Keratinocyte (primary cell): ENCODE results near the gene SMAD3. TPM values are rescaled to one million over a fixed set of nuclear protein-coding genes. Genes with fewer than 3 reads are reported as not detected.

ENCODE experiments used
- DNase-seq: peaks from one replicate; pipeline ENCODE4 v3.0.0-alpha.2; 2011; ENCODE audit warnings: low read depth, missing footprints, low spot score
- FAIRE-seq: peaks from 2 replicates; lab custom pipeline; 2011; peaks lifted over from hg19 to GRCh38; lab: Jason Lieb, UNC
- H2AFZ ChIP-seq: 2 replicates; pipeline ENCODE4 v1.6.0; 2012; ENCODE audit warnings: low read length, control low read depth, inconsistent platforms; ENCODE audit not compliant: control insufficient read depth
- H3K27ac ChIP-seq: 2 replicates; pipeline ENCODE4 v1.5.1; 2011; ENCODE audit warnings: low read length; ENCODE audit not compliant: control insufficient read depth, insufficient read depth
- H3K27me3 ChIP-seq: 3 replicates; pipeline ENCODE4 v1.6.0; 2011; ENCODE audit warnings: low read length; ENCODE audit not compliant: control insufficient read depth, insufficient read depth; ENCODE audit errors: extremely low read depth
- H3K36me3 ChIP-seq, 2 experiments: 2 replicates in 1 of 2; 3 replicates in 1 of 2; pipeline ENCODE4 v1.5.1; 2011; ENCODE audit warnings: low read length in 2 of 2, mild to moderate bottlenecking in 1 of 2; ENCODE audit not compliant: control insufficient read depth in 2 of 2, insufficient read depth in 2 of 2; ENCODE audit errors: extremely low read depth in 1 of 2
- H3K4me1 ChIP-seq: 3 replicates; pipeline ENCODE4 v1.5.1; 2011; ENCODE audit warnings: low read length; ENCODE audit not compliant: control insufficient read depth, insufficient read depth; ENCODE audit errors: extremely low read depth
- H3K4me2 ChIP-seq: 3 replicates; pipeline ENCODE4 v1.6.0; 2011; ENCODE audit warnings: low read depth, low read length; ENCODE audit not compliant: control insufficient read depth, insufficient read depth; ENCODE audit errors: extremely low read depth
- H3K4me3 ChIP-seq, 3 experiments: fragments of 200-600 bp in 1 of 3; sonication (generic) in 1 of 3; 2 replicates in 2 of 3; 3 replicates in 1 of 3; pipeline ENCODE4 v1.5.1; 2011 to 2016; ENCODE audit warnings: low read length in 3 of 3, mild to moderate bottlenecking in 3 of 3, control low read depth in 2 of 3, inconsistent platforms in 1 of 3, low read depth in 1 of 3, mixed read lengths in 1 of 3, mixed run types in 1 of 3, moderate library complexity in 1 of 3; ENCODE audit not compliant: control insufficient read depth in 2 of 3, insufficient read depth in 2 of 3; ENCODE audit errors: extremely low read depth in 1 of 3
- H3K79me2 ChIP-seq: 2 replicates; pipeline ENCODE4 v1.6.0; 2012; ENCODE audit warnings: low read length; ENCODE audit not compliant: control insufficient read depth, insufficient read depth
- H3K9ac ChIP-seq: 3 replicates; pipeline ENCODE4 v1.6.0; 2011; ENCODE audit warnings: low read length; ENCODE audit not compliant: control insufficient read depth, insufficient read depth; ENCODE audit errors: extremely low read depth
- H3K9me1 ChIP-seq: 3 replicates; pipeline ENCODE4 v1.6.0; 2011; ENCODE audit warnings: low read length; ENCODE audit not compliant: control insufficient read depth, insufficient read depth; ENCODE audit errors: extremely low read depth
- H3K9me3 ChIP-seq: 2 replicates; pipeline ENCODE4 v1.5.1; 2012; ENCODE audit warnings: low read depth, low read length; ENCODE audit not compliant: control insufficient read depth
- H4K20me1 ChIP-seq: 3 replicates; pipeline ENCODE4 v1.6.0; 2011; ENCODE audit warnings: low read length; ENCODE audit not compliant: control insufficient read depth, insufficient read depth; ENCODE audit errors: extremely low read depth
- CTCF ChIP-seq, 3 experiments: IDR thresholded peaks in 1 of 3; conservative IDR thresholded peaks in 1 of 3; optimal IDR thresholded peaks in 1 of 3; 2 replicates in 2 of 3; 3 replicates in 1 of 3; pipeline versions ENCODE3 to v1.5.1; 2011; ENCODE audit warnings: low read length in 3 of 3, mild to moderate bottlenecking in 3 of 3, moderate library complexity in 2 of 3, control low read depth in 1 of 3, inconsistent platforms in 1 of 3; ENCODE audit not compliant: insufficient read depth in 2 of 3; ENCODE audit errors: extremely low read depth in 1 of 3
- EZH2 ChIP-seq: IDR thresholded peaks from one replicate; pipeline ENCODE4 v1.6.1; 2012; ENCODE audit warnings: inconsistent platforms, mild to moderate bottlenecking, low read length, moderate library complexity
- dilution Hi-C: fragments of 300-500 bp; cut with MboI; formaldehyde crosslinking; loops from one replicate; pipeline ENCODE4 v1.7.0; 2020; ENCODE audit warnings: low sequenced_read_pairs; ENCODE audit not compliant: extremely low pct_ligation_motif_present
- polyA plus RNA-seq, 5 experiments: library from polyadenylated mRNA; depleted of rRNA in 3 of 5; stranded (reverse) in 3 of 5; stranded (forward) in 1 of 5; unstranded in 1 of 5; fragments of >200 nt; gene quantifications; 1 replicate in 1 of 5; 2 replicates in 3 of 5; 3 replicates in 1 of 5; pipeline versions ENCODE4 v1.2.1 to v1.2.3, GENCODE V29; 2011 to 2012; ENCODE audit warnings: missing spikeins in 2 of 5, low read depth in 1 of 5, low replicate concordance in 1 of 5

SMAD3 gene
- polyA plus RNA-seq, 1 donor (not counting 4 experiments of a cell fraction or from before 2014, with no cell fraction given): 33.7 TPM

DNA sequence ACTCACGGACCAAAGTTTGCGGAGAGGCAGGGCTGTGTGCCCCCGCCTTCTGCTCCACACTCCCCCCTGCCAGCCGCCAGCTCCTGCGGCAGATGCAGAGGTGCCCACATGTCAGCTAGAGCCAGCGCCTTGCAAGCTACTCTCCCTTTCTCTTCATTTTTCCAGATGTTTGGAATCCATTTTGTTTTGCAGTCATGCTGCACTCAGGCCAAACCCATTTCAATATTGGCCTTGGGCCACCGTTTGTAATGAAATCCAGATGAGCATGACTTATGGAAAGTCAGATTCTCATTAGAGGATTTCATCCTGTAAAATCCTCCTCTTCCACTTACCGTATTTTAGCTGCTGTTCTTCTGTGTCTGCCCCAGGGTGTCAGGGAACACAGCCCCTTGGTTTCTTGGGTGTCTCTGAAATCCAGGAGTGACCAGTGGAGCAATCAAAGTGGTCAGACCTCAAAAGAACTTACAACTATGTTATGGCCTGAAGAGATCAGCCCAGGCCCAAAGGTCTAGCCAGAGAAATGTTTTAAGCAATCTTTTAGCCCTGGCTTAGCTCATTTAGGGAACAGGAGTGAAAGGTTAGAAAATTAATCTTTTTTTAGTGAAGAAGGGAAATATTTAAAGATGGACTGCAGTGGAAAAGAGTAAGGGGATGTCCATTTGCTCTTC, 123.3 kb downstream of the SMAD3 start:
- Histone ChIP-seq H3K9me1 (no peaks in the 10 kb centered on the region), H3K4me2 (no peak overlapping the region), H3K4me3 (no peak overlapping the region), H3K9ac (no peak overlapping the region), H3K4me1 (peaks cover 11% of the 10 kb centered on the region), H3K27ac (no peak overlapping the region), H3K9me3 (no peaks in the 10 kb centered on the region), H3K36me3 (peaks cover 48 to 76% of the 10 kb centered on the region in 2 experiments), H3K79me2 (no peaks in the 10 kb centered on the region), H2AFZ (no peak overlapping the region), H3K27me3 (no peaks in the 10 kb centered on the region), H4K20me1 (no peaks in the 10 kb centered on the region)
- TF ChIP-seq EZH2 (no peak), CTCF (optimal IDR thresholded peaks at IDR 0.05 in 1 of 3, IDR thresholded peaks at IDR 0.05 in 1 of 3, conservative IDR thresholded peaks at IDR 0.05 in 1 of 3; ENCODE audit: extremely low read depth in 1 of 3, insufficient read depth in 2 of 3, low read length in 3 of 3) (no peak)
- no peak for DNase-seq
- dilution Hi-C loops: no loop called here
- peak; percentile 34 for FAIRE-seq

DNA sequence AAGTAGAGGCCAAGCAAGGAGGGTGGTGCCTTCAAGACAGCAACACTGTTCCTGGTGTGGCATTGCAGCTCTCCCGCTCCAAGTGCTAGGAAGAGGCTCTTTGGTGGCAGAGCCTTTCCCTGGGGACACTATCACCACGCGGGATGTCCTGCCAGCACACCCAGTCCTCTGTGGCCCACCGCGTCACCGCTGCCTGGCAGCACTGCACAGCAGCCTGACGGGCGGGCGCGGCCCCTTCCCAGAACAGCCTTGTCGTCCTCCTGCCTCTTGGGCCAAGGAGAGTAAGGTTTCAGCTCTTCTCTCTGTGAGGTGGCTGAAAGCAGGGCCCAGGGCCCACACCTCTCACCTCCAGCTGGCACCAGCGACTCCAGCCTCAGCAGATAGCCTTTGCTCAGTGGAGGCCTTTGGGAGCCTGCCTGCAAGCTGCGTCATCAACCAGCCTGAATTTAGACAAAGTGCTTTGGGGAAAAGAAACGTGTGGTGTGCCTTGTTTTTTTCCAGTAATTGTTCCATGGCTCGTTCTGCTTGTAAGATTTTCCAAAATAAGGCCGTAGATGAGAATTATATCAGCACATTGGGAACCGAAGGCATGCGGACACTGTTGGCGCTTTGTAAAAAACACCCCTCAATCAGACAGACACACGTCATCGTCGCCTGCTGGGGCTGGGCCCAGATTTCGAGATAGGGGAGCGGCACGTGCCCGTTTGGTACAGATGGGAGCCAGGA, 124.1 kb downstream of the SMAD3 start:
- peaks cover 52 to 73% of the 10 kb centered on the region in 2 experiments for H3K36me3 ChIP-seq
- no peak for TF ChIP-seq CTCF (optimal IDR thresholded peaks at IDR 0.05 in 1 of 3, IDR thresholded peaks at IDR 0.05 in 1 of 3, conservative IDR thresholded peaks at IDR 0.05 in 1 of 3; ENCODE audit: extremely low read depth in 1 of 3, insufficient read depth in 2 of 3, low read length in 3 of 3)
- TF ChIP-seq EZH2: no peak
- H3K4me3 ChIP-seq: no peak overlapping the region
- no peak overlapping the region for H3K4me2 ChIP-seq
- H4K20me1 ChIP-seq: no peaks in the 10 kb centered on the region
- peaks cover 11% of the 10 kb centered on the region for H3K4me1 ChIP-seq
- H3K9me3 ChIP-seq: no peaks in the 10 kb centered on the region
- H3K79me2 ChIP-seq: no peaks in the 10 kb centered on the region
- FAIRE-seq (no peak), DNase-seq (no peak)
- dilution Hi-C loops: no loop called here
- no peak overlapping the region for H3K9ac ChIP-seq
- H3K27ac ChIP-seq: no peak overlapping the region
- no peaks in the 10 kb centered on the region for H3K9me1 ChIP-seq
- no peaks in the 10 kb centered on the region for H3K27me3 ChIP-seq
- H2AFZ ChIP-seq: no peak overlapping the region
